IPS DF 4.7 (cell line): ENCODE data around the gene EPS8.

Experiments
- DNase-seq: peaks from one replicate; pipeline ENCODE4 v3.0.0-alpha.2; 2013; ENCODE audit warnings: low spot score; ENCODE audit errors: extremely low read depth

EPS8 gene

GRCh38 chr12:15693228-15693911 lies 95.8 kb downstream of the EPS8 start:
- DNase-seq = no peak

- no peak for DNase-seq
These were observed 97.8 kb downstream of the EPS8 start for GRCh38 chr12:15691388-15691787.

GRCh38 chr12:15690320-15690719 lies 98.9 kb downstream of the EPS8 start:
- no peak for DNase-seq

GRCh38 chr12:15689751-15690191 lies 99.4 kb downstream of the EPS8 start:
- no peak for DNase-seq

GRCh38 chr12:15688838-15689625 lies 100.2 kb downstream of the EPS8 start:
- no peak for DNase-seq

- DNase-seq = no peak
These were observed 100.9 kb downstream of the EPS8 start for GRCh38 chr12:15688202-15688736.

GRCh38 chr12:15687583-15687982 lies 101.6 kb downstream of the EPS8 start:
- no peak for DNase-seq

GRCh38 chr12:15684896-15685658 lies 104.1 kb downstream of the EPS8 start:
- no peak for DNase-seq

GRCh38 chr12:15682826-15683225 lies 106.4 kb downstream of the EPS8 start:
- no peak for DNase-seq

GRCh38 chr12:15679151-15679550 lies 110.0 kb downstream of the EPS8 start:
- no peak for DNase-seq

GRCh38 chr12:15677726-15678201 lies 111.4 kb downstream of the EPS8 start:
- no peak for DNase-seq

GRCh38 chr12:15677228-15677627 lies 112.0 kb downstream of the EPS8 start:
- no peak for DNase-seq

- DNase-seq = no peak
These were observed 116.4 kb downstream of the EPS8 start for GRCh38 chr12:15672671-15673270.

- no peak for DNase-seq
These were observed 118.4 kb downstream of the EPS8 start for GRCh38 chr12:15670756-15671155.

GRCh38 chr12:15669256-15669948 lies 119.8 kb downstream of the EPS8 start:
- DNase-seq = no peak

- DNase-seq = no peak
These were observed 124.7 kb downstream of the EPS8 start for GRCh38 chr12:15664491-15664890.

GRCh38 chr12:15662983-15663659 lies 126.1 kb downstream of the EPS8 start:
- no peak for DNase-seq

GRCh38 chr12:15662303-15662980 lies 126.7 kb downstream of the EPS8 start:
- no peak for DNase-seq

GRCh38 chr12:15651371-15651770 lies 137.8 kb downstream of the EPS8 start:
- no peak for DNase-seq
